Adipocyte (in vitro differentiated cells): ENCODE data around the gene BCAS3.

ENCODE experiments used
- DNase-seq: peaks from one replicate; pipeline ENCODE4 v3.0.0-alpha.2; 2015; ENCODE audit warnings: low read depth
- H3K27me3 ChIP-seq: replicated peaks from 2 replicates; pipeline ENCODE4 v1.7.0; 2013; ENCODE audit warnings: mild to moderate bottlenecking, low read length, moderate library complexity; ENCODE audit not compliant: control insufficient read depth, insufficient read depth
- H3K36me3 ChIP-seq: 2 replicates; pipeline ENCODE4 v1.7.0; 2013; ENCODE audit warnings: low read length, mild to moderate bottlenecking, moderate library complexity; ENCODE audit not compliant: control insufficient read depth, insufficient read depth, severe bottlenecking
- H3K4me1 ChIP-seq: 2 replicates; pipeline ENCODE4 v1.7.0; 2013; ENCODE audit warnings: mild to moderate bottlenecking, low read length, moderate library complexity; ENCODE audit not compliant: control insufficient read depth, insufficient read depth
- H3K4me3 ChIP-seq: 2 replicates; pipeline ENCODE4 v1.7.0; 2013; ENCODE audit warnings: mild to moderate bottlenecking, low read length, moderate library complexity
- H3K9ac ChIP-seq: 2 replicates; pipeline ENCODE4 v1.7.0; 2013; ENCODE audit warnings: mild to moderate bottlenecking, low read length, moderate library complexity
- H3K9me3 ChIP-seq: 2 replicates; pipeline ENCODE4 v1.7.0; 2013; ENCODE audit warnings: mild to moderate bottlenecking, low read length, moderate library complexity; ENCODE audit not compliant: control insufficient read depth

BCAS3 gene

DNA sequence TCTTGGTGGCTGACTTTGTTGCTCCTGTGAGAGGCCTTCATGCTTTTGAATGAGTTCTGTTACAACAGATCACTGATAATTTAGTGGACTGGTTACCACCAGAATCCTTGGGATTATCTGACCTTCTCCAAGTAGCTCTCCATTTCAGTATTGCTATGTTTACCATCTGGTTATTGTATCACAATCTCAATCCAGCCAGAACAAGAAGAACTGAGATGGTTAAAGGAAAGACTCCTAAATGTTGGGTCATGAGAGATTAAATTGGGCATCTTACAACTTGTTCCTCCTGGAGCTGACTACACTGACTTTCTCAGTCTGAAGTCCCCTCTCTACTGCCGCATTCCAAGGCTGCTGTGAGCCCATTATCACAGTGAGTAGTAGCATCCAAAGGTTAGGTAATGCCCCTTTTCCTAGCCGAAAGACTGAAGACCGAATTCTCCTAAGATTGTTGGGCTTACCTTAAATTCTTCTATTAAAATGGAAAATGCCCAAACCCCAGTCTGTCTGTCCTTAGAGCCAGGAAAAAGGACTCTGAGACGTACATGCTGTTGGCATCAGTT is 540.3 kb downstream of the BCAS3 start:
- Histone ChIP-seq H3K9me3 (no peaks in the 10 kb centered on the region), H3K4me3 (no peak overlapping the region), H3K36me3 (no peaks in the 10 kb centered on the region), H3K4me1 (peaks cover 15% of the 10 kb centered on the region), H3K27me3 (no peaks in the 10 kb centered on the region), H3K9ac (no peak overlapping the region)
- DNase-seq, result no peak

DNA sequence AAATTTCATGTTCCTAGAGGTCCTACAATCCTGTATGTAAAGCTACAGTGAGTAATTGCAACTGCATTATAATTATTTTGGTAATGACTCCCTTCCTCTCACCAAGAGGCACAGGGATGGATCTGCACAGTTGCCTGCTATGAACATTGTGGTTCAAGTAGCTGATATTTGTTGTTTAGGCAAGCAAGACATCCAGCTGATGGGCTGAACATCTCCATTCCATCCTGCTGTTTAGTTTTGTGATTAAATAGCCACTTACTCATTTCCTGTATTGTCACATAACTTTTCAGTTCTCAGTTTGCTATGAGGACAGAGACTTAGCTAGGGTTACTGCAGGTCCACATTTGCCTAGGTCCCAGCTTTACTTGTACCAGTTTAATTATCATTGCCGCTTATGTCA is 540.8 kb downstream of the BCAS3 start:
- no peaks in the 10 kb centered on the region for H3K27me3 ChIP-seq
- H3K4me3 ChIP-seq, result no peak overlapping the region
- no peaks in the 10 kb centered on the region for H3K9me3 ChIP-seq
- H3K9ac ChIP-seq, result no peak overlapping the region
- H3K36me3 ChIP-seq, result no peaks in the 10 kb centered on the region
- DNase-seq, result peak; percentile 39
- peaks cover 15% of the 10 kb centered on the region for H3K4me1 ChIP-seq

DNA sequence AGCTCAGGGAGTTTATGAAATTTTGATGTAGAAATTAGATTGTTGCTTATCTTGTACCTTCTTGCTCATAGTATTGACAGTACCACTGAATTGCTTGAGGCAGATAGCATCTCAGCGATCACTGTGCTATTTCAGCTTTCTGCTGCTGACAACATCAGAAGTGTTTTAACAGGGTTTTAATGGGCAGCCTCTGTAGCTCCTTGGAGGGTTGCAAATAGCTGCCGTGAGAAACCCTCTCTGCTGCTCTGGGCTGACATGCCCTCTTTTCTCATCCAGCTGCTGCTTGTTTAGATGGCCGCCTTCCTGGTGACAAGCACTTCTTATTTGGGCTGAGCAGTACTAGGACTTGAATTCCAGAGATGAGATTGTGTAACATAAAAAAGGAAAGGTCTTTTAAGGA is 541.8 kb downstream of the BCAS3 start:
- Histone ChIP-seq H3K9me3 (no peaks in the 10 kb centered on the region), H3K4me3 (no peak overlapping the region), H3K36me3 (no peaks in the 10 kb centered on the region), H3K27me3 (no peaks in the 10 kb centered on the region), H3K9ac (no peak overlapping the region), H3K4me1 (peaks cover 15% of the 10 kb centered on the region)
- DNase-seq, result peak; percentile 32

- no peak for DNase-seq
Measured at GRCh38 chr17:61221181-61221580, 543.5 kb downstream of the BCAS3 start.

DNA sequence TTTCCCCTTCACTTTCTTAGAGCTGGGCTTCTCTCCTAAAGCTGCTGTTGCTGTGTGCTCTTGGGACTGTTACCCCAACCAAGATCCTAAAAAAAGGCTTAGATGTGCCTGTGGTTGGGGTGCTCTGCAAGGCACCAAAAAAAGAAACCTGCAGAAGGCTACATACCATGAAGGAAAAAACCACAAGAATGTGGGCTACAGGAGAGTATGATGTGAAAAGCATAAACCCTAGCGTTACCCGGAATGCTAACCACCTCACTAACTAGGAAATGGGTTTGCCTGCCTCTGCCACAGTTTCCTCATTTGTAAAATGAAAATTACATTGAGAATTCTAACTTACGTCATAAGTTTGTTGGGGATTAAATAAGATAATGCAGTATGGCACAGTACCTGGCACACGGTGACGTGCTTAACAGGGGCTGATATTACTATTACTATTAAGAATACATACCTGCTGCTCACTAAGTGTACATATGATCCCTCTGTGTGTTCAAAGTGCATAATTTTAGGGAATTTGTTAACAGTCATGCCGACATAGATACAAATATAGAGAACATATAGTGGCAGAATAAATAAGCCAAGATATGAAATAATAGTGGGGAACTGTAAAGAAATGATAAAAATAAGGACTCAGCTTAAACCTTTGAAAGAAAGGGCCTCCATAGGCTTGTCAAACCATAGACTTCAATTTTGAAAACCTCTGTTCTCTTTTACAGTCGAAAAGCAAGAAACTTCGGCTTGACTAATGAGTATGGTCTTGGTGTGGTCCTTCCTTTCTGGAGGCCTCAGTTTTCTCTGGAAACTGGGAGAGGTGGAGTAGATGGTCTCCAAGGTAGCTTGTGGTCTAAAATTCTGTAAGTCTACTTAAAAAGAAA is 544.2 kb downstream of the BCAS3 start:
- Histone ChIP-seq H3K27me3 (no peaks in the 10 kb centered on the region), H3K4me1 (peaks cover 15% of the 10 kb centered on the region), H3K9ac (no peak overlapping the region), H3K4me3 (no peak overlapping the region), H3K9me3 (no peaks in the 10 kb centered on the region), H3K36me3 (no peaks in the 10 kb centered on the region)
- no peak for DNase-seq

More at GRCh38 chr17:61221181-61221580, 543.5 kb downstream of the BCAS3 start:
- Histone ChIP-seq H3K36me3 (no peaks in the 10 kb centered on the region), H3K9me3 (no peaks in the 10 kb centered on the region), H3K9ac (no peak overlapping the region), H3K27me3 (no peaks in the 10 kb centered on the region), H3K4me3 (no peak overlapping the region), H3K4me1 (peaks cover 15% of the 10 kb centered on the region)

- DNase-seq, result no peak
- Histone ChIP-seq H3K36me3 (no peaks in the 10 kb centered on the region), H3K4me1 (peaks cover 6% of the 10 kb centered on the region), H3K4me3 (no peak overlapping the region), H3K9me3 (no peaks in the 10 kb centered on the region), H3K27me3 (no peaks in the 10 kb centered on the region), H3K9ac (no peak overlapping the region)
Measured at GRCh38 chr17:61223725-61224124, 546.1 kb downstream of the BCAS3 start.

DNA sequence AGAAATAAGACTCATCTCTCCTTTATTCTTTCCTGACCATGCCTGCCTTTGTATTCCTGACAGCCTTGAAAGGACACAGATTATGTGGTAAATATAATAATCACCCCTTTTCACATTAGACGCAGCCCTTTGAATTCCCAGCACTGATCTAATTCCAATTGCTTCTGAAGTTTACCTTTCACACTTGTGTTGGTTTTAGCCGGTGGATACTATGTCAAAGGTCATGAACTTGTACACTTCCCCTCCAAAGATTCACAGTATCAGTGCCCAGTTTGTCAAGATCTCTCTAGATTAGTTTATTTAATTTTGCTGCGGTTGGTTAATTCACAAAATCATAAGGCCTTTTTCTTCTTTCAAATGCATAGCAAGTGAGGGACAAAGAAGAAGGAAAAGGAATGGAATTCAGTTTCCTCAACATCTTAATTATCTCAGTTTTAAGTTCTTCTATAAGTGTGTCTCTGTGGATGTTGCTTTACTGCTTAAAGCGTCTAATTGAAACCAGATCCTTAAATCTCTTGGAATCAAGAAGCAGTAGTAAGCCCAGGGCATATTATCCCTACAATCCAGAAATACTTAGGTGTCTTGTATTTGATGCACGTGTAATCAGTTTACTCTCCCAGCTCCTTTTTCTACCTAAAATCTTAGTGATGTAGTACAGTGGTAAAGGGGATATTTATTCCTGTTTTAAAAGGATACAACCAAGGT is 547.7 kb downstream of the BCAS3 start:
- Histone ChIP-seq H3K4me1 (no peaks in the 10 kb centered on the region), H3K27me3 (no peaks in the 10 kb centered on the region), H3K9me3 (no peaks in the 10 kb centered on the region), H3K9ac (no peak overlapping the region), H3K36me3 (no peaks in the 10 kb centered on the region), H3K4me3 (no peak overlapping the region)
- DNase-seq, result peak; percentile 33

DNA sequence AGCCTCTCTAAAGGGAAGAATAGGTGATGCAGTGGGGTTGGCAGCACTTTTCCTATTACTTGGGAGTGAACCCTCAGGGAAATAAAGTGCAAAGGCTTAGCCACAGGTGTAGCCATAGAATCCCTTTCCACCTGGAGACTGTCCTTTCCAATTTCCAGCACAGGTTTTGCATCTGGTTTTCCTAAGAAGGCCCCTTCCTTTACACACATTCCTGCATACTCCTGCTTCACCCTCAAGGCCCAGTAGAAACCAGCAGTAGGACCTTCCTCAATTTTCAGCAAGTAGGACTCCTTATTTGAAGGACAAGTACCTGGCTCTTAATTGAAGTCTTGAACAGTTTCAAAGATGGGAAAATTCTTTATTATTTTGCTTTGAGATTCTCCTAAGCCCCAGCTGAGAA is 550.2 kb downstream of the BCAS3 start:
- Histone ChIP-seq H3K27me3 (no peaks in the 10 kb centered on the region), H3K4me1 (no peaks in the 10 kb centered on the region), H3K9ac (no peak overlapping the region), H3K36me3 (no peaks in the 10 kb centered on the region), H3K9me3 (no peaks in the 10 kb centered on the region), H3K4me3 (no peak overlapping the region)
- no peak for DNase-seq

DNA sequence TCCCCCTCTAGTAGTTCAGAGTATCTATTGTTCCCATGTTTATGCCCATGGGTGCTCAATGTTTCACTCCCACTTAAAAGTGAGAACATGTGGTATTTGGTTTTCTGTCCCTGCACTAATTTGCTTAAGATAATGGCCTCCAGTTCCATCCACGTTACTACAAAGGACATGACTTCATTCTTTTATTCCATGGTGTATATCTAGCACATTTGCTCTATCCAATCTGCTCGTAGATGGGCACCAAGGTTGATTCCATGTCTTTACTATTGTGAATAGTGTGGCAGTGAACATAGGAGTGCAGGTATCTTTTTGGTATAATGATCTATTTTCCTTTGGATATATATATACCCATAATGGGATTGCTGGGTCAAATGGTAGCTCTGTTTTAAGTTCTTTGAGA is 552.8 kb downstream of the BCAS3 start:
- Histone ChIP-seq H3K4me1 (peaks cover 2% of the 10 kb centered on the region), H3K4me3 (no peak overlapping the region), H3K9ac (no peak overlapping the region), H3K27me3 (no peaks in the 10 kb centered on the region), H3K9me3 (no peaks in the 10 kb centered on the region), H3K36me3 (no peaks in the 10 kb centered on the region)
- DNase-seq, result no peak

DNA sequence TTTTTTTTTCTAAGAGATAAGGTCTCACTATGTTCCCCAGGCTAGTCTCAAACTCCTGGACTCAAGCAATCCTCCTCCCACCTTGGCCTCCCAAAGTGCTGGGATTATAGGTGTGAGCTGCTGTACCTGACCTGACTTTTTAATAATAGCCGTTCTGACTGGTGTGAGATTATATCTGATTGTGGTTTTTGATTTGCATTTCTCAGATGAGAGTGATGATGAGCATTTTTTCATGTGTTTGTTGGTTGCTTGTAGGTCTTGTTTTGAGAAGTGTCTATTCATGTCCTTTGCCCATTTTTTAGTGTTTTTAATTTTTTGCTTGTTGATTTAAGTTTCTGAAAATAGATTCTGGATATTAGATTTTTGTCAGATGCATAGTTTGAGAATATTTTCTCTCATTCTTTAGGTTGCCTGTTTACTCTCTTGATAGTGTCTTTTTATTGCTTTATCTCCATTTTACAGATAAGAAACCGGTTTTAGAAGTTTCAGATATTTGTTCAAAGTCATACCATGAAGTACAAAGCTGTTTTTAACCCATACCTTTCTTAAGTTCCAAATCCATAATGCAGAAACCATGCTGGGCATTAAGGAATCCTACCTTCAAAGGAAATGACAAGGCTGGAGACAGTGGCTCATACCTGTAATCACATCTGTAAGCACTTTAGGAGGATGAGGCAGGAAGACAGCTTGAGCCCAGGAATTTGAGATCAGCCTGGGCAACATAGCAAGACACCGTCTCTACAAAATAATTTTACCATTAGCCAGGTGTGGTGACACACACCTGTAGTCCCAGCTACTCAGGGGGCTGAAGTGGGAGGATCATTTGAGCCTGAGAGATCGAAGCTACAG is 553.5 kb downstream of the BCAS3 start:
- DNase-seq, result no peak
- peaks cover 9% of the 10 kb centered on the region for H3K4me1 ChIP-seq
- H3K4me3 ChIP-seq, result no peak overlapping the region
- no peaks in the 10 kb centered on the region for H3K27me3 ChIP-seq
- no peak overlapping the region for H3K9ac ChIP-seq
- H3K36me3 ChIP-seq, result no peaks in the 10 kb centered on the region
- H3K9me3 ChIP-seq, result no peaks in the 10 kb centered on the region

- Histone ChIP-seq H3K4me1 (peaks cover 9% of the 10 kb centered on the region), H3K9me3 (no peaks in the 10 kb centered on the region), H3K27me3 (no peaks in the 10 kb centered on the region), H3K4me3 (no peak overlapping the region), H3K36me3 (no peaks in the 10 kb centered on the region), H3K9ac (no peak overlapping the region)
- DNase-seq, result peak; percentile 15
Measured at GRCh38 chr17:61232871-61233270, 555.2 kb downstream of the BCAS3 start.
